ENCODE measurements around the gene ASCL1.

Gene ASCL1

GRCh38 chr12:102955926-102956737 lies 1.3 kb upstream of the ASCL1 start:
- H3K9me3 ChIP-seq (ENCODE audit: control insufficient read depth, insufficient read depth, low read depth, low read length): no peaks in the 10 kb centered on the region
- POLR2A ChIA-PET: no interaction called here

GRCh38 chr12:102956738-102957327 lies 641 bp upstream of the ASCL1 start:
- no peaks in the 10 kb centered on the region for H3K4me1 ChIP-seq (ENCODE audit: control insufficient read depth, insufficient read depth, low read length)
- CTCF ChIA-PET: no interaction called here
- H3K9me3 ChIP-seq (ENCODE audit: control insufficient read depth, insufficient read depth, low read depth, low read length): no peaks in the 10 kb centered on the region
- no peak overlapping the region for H3K27ac ChIP-seq (ENCODE audit: extremely low read depth, low read depth, low read length)
- TF ChIP-seq SCRT2 (tag by site-specific recombination; IDR thresholded peaks at IDR 0.05) (no peak), ZNF843 (tag by site-specific recombination; IDR thresholded peaks at IDR 0.05) (no peak), ZNF555 (tag by site-specific recombination; conservative IDR thresholded peaks at IDR 0.05) (no peak), ZNF416 (tag by site-specific recombination; IDR thresholded peaks at IDR 0.05) (no peak), MEIS1 (CRISPR knock-in tag; IDR thresholded peaks at IDR 0.05; ENCODE audit: borderline replicate concordance) (no peak), ZNF837 (tag by site-specific recombination; IDR thresholded peaks at IDR 0.05) (no peak)
- no peaks in the 10 kb centered on the region for H3K36me3 ChIP-seq (ENCODE audit: control insufficient read depth in 2 of 2, insufficient read depth in 1 of 2, low read length in 2 of 2)
- POLR2A ChIA-PET: interaction anchor here (0.6 kb wide), 1 partner anchor 128 kb away, joined by 3 read pairs; no protein-coding TSS in a partner anchor
- H3K4me3 ChIP-seq (ENCODE audit: low read depth, low read length): no peak overlapping the region; the same call in 1 of the 2 replicates

More at GRCh38 chr12:102955926-102956737, 1.3 kb upstream of the ASCL1 start:
- TF ChIP-seq, protein P1, sequence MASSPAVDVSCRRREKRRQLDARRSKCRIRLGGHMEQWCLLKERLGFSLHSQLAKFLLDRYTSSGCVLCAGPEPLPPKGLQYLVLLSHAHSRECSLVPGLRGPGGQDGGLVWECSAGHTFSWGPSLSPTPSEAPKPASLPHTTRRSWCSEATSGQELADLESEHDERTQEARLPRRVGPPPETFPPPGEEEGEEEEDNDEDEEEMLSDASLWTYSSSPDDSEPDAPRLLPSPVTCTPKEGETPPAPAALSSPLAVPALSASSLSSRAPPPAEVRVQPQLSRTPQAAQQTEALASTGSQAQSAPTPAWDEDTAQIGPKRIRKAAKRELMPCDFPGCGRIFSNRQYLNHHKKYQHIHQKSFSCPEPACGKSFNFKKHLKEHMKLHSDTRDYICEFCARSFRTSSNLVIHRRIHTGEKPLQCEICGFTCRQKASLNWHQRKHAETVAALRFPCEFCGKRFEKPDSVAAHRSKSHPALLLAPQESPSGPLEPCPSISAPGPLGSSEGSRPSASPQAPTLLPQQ (tag by site-specific recombination; IDR thresholded peaks at IDR 0.05): no peak
- TF ChIP-seq SCRT1 (tag by site-specific recombination; IDR thresholded peaks at IDR 0.05; ENCODE audit: borderline replicate concordance): no peak
- no peak for TF ChIP-seq ZNF350 (tag by site-specific recombination; IDR thresholded peaks at IDR 0.05)
- TF ChIP-seq ZSCAN30 (tag by site-specific recombination; IDR thresholded peaks at IDR 0.05): no peak
- TF ChIP-seq ZNF560 (tag by site-specific recombination; IDR thresholded peaks at IDR 0.05; ENCODE audit: borderline replicate concordance): no peak
- no peak for TF ChIP-seq ZBTB48 (tag by site-specific recombination; IDR thresholded peaks at IDR 0.05)
- TF ChIP-seq ZNF544 (tag by site-specific recombination; IDR thresholded peaks at IDR 0.05): no peak
- no peak for TF ChIP-seq FEZF1 (tag by site-specific recombination; IDR thresholded peaks at IDR 0.05)
- no peak for TF ChIP-seq ZXDB (tag by site-specific recombination; IDR thresholded peaks at IDR 0.05)
- no peak for TF ChIP-seq IKZF3 (tag by site-specific recombination; IDR thresholded peaks at IDR 0.05)
- no peak for TF ChIP-seq ZEB2 (tag by site-specific recombination; IDR thresholded peaks at IDR 0.05)
- H3K27ac ChIP-seq (ENCODE audit: extremely low read depth, low read depth, low read length): no peak overlapping the region
- no peak overlapping the region for H3K4me3 ChIP-seq (ENCODE audit: low read depth, low read length)
- H3K4me1 ChIP-seq (ENCODE audit: control insufficient read depth, insufficient read depth, low read length): no peaks in the 10 kb centered on the region
- CTCF ChIA-PET: no interaction called here
- H3K36me3 ChIP-seq (ENCODE audit: control insufficient read depth in 2 of 2, insufficient read depth in 1 of 2, low read length in 2 of 2): no peaks in the 10 kb centered on the region

- TF ChIP-seq ZNF24 (tag by site-specific recombination; IDR thresholded peaks at IDR 0.05): no peak
- no peak for TF ChIP-seq GLI2 (tag by site-specific recombination; IDR thresholded peaks at IDR 0.05; ENCODE audit: borderline replicate concordance, low read depth)
- no peak overlapping the region for H3K27ac ChIP-seq (ENCODE audit: extremely low read depth, low read depth, low read length)
- H3K4me3 ChIP-seq (ENCODE audit: low read depth, low read length): peak overlapping the region; percentile 22
- no peaks in the 10 kb centered on the region for H3K9me3 ChIP-seq (ENCODE audit: control insufficient read depth, insufficient read depth, low read depth, low read length)
- no peaks in the 10 kb centered on the region for H3K4me1 ChIP-seq (ENCODE audit: control insufficient read depth, insufficient read depth, low read length)
- ChIA-PET CTCF (interaction anchor here (0.7 kb wide), 1 partner anchor 19 kb away, joined by 4 read pairs; no protein-coding TSS in a partner anchor), POLR2A (no interaction called here)
- no peaks in the 10 kb centered on the region for H3K36me3 ChIP-seq (ENCODE audit: control insufficient read depth in 2 of 2, insufficient read depth in 1 of 2, low read length in 2 of 2)
These were observed 777 bp downstream of the ASCL1 start for GRCh38 chr12:102958073-102958829.

All from HEK293 (cell line).